OCI-LY1 (cell line): ENCODE data around the gene KBTBD13.

Source experiments
- EZH2 ChIP-seq: fragments of 200-600 bp; sonication (generic), shearing (Covaris generic); IDR thresholded peaks from 2 replicates; pipeline ENCODE4 v1.8.0; 2017; ENCODE audit warnings: borderline replicate concordance, mixed run types, mild to moderate bottlenecking, antibody characterized with exemption, low read length, moderate library complexity, mixed read lengths
- TF ChIP-seq, protein P1 (sequence below): fragments of 200-600 bp; sonication (generic), shearing (Covaris generic); IDR thresholded peaks from 2 replicates; pipeline ENCODE4 v1.5.1; 2017; ENCODE audit warnings: mild to moderate bottlenecking, antibody characterized with exemption, low read length, moderate library complexity, mixed read lengths

DNA sequence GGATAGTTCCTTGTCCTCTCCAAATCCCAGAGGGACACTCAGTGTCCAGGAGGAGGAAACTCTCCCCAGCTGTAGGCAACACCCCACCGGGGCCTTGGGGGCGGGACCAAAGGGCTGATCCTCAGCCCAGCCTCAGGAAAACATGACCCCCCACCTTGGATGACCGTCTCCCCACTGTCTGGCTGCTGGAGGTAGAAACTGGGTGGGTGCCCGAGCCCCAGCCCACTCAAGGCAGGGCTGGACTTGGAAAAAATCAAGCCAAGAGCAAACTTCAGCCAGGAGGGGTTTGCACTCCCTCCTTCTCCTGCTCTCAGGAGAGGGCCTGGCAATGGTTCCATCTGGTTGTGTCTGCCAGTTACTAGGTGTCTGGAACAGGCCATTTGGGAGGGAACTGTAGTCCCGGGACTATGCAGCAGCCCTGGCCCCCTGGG is 5.2 kb upstream of the KBTBD13 start:
- no peak for TF ChIP-seq EZH2
- TF ChIP-seq, protein P1, sequence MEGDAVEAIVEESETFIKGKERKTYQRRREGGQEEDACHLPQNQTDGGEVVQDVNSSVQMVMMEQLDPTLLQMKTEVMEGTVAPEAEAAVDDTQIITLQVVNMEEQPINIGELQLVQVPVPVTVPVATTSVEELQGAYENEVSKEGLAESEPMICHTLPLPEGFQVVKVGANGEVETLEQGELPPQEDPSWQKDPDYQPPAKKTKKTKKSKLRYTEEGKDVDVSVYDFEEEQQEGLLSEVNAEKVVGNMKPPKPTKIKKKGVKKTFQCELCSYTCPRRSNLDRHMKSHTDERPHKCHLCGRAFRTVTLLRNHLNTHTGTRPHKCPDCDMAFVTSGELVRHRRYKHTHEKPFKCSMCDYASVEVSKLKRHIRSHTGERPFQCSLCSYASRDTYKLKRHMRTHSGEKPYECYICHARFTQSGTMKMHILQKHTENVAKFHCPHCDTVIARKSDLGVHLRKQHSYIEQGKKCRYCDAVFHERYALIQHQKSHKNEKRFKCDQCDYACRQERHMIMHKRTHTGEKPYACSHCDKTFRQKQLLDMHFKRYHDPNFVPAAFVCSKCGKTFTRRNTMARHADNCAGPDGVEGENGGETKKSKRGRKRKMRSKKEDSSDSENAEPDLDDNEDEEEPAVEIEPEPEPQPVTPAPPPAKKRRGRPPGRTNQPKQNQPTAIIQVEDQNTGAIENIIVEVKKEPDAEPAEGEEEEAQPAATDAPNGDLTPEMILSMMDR = no peak
